Kidney (tissue), 14 donors: ENCODE measurements around the gene TMEM52. TPM values are rescaled to one million over a fixed set of nuclear protein-coding genes. Genes with fewer than 3 reads are reported as not detected.
A peak's percentile ranks its signal among the peaks of the same experiment; 100 is the strongest.

Experiments
- DNase-seq, 5 donors: peaks; one replicate each; pipeline ENCODE4 v3.0.0-alpha.2; 2013 to 2020
- FAIRE-seq: peaks from 2 replicates; lab custom pipeline; 2012; peaks lifted over from hg19 to GRCh38; lab: Jason Lieb, UNC
- H3K27ac ChIP-seq, 2 donors: one replicate each; pipeline ENCODE4 v1.7.0; 2013; ENCODE audit warnings: low read depth in 2 of 2, low read length in 2 of 2, inconsistent platforms in 1 of 2
- H3K27me3 ChIP-seq: one replicate; pipeline ENCODE4 v1.7.1; 2013; ENCODE audit warnings: low read length, inconsistent platforms; ENCODE audit not compliant: control insufficient read depth, insufficient read depth
- H3K36me3 ChIP-seq, 3 donors: one replicate each; pipeline versions ENCODE4 v1.7.0 to v1.7.1; 2013; ENCODE audit warnings: low read length in 3 of 3, control low read depth in 1 of 3, inconsistent platforms in 1 of 3; ENCODE audit not compliant: insufficient read depth in 3 of 3, control insufficient read depth in 2 of 3
- H3K4me1 ChIP-seq, 3 donors: one replicate each; pipeline versions ENCODE4 v1.7.0 to v1.7.1; 2013; ENCODE audit warnings: low read length in 3 of 3, inconsistent platforms in 1 of 3, low read depth in 1 of 3; ENCODE audit not compliant: control insufficient read depth in 2 of 3, insufficient read depth in 2 of 3
- H3K4me3 ChIP-seq, 3 donors: one replicate each; pipeline versions ENCODE4 v1.7.0 to v1.8.1; 2013; ENCODE audit warnings: low read length in 3 of 3, control low read depth in 1 of 3, inconsistent platforms in 1 of 3
- H3K9ac ChIP-seq, 3 donors: one replicate each; pipeline versions ENCODE4 v1.7.0 to v1.7.1; 2013; ENCODE audit warnings: low read length in 3 of 3, control low read depth in 1 of 3, inconsistent platforms in 1 of 3
- H3K9me3 ChIP-seq, 3 donors: one replicate each; pipeline versions ENCODE4 v1.7.0 to v1.7.1; 2013; ENCODE audit warnings: low read length in 3 of 3, control low read depth in 1 of 3, inconsistent platforms in 1 of 3; ENCODE audit not compliant: control insufficient read depth in 2 of 3, insufficient read depth in 1 of 3
- CTCF ChIP-seq: IDR thresholded peaks from 3 replicates; pipeline ENCODE4 v1.5.1; 2012; ENCODE audit warnings: mild to moderate bottlenecking, moderate library complexity, borderline replicate concordance; ENCODE audit not compliant: insufficient read depth; ENCODE audit errors: extremely low read depth
- intact Hi-C: fragments of 100-400 bp; cut with DNase I; formaldehyde crosslinking; loops from one replicate; pipeline ENCODE4 v1.11.1; 2022
- polyA plus RNA-seq: library from polyadenylated mRNA; stranded (reverse); fragments of 350-450 nt; fragmentation: Illumina TruSeq; extraction: RNeasy Lipid Tissue Mini Kit (QIAGEN cat#74804); gene quantifications from one replicate; pipeline ENCODE4 v1.2.3, GENCODE V29; 2014; ENCODE audit warnings: low read depth, low replicate concordance; ENCODE audit not compliant: insufficient read depth
- total RNA-seq: library from RNA; stranded (reverse); fragmentation: NEBNext Ultra II Directional; extraction: Animal tissue kit (Norgen Biotek cat#: 25700); gene quantifications from one replicate; pipeline ENCODE4 v1.2.1, GENCODE V29; 2021
- donor health status: control.
- donor health status: control.
- donor health status: control.
- donor health status: control.
- donor health status: control.
- donor health status: DM: yes; HTN: yes; CAD: no.
- donor health status: Normal renal cell carcinoma (clear cell type).

TMEM52 gene
- total and polyA plus RNA-seq, 2 donors from 2014 or later, result 0.50 to 5.1 TPM

- DNase-seq (peak in 1 of 5 donors; percentile 59), FAIRE-seq (no peak)
- H3K27ac ChIP-seq, result no peak overlapping the region
- no peaks in the 10 kb centered on the region for H3K36me3 ChIP-seq
- H3K27me3 ChIP-seq, result no peaks in the 10 kb centered on the region
- H3K9me3 ChIP-seq, result no peaks in the 10 kb centered on the region
- intact Hi-C loops, result no loop called here
- TF ChIP-seq CTCF, result no peak
- H3K4me1 ChIP-seq, result peaks cover 0 to 7% (median 7%) of the 10 kb centered on the region in 3 donors
- H3K9ac ChIP-seq, result no peak overlapping the region
- no peak overlapping the region for H3K4me3 ChIP-seq
These were observed 23.0 kb upstream of the TMEM52 start for GRCh38 chr1:1941868-1942752.

- H3K27me3 ChIP-seq, result no peaks in the 10 kb centered on the region
- no peak for FAIRE-seq
- H3K9ac ChIP-seq, result no peak overlapping the region
- H3K4me3 ChIP-seq, result no peak overlapping the region
- TF ChIP-seq CTCF, result no peak
- H3K9me3 ChIP-seq, result no peaks in the 10 kb centered on the region
- H3K4me1 ChIP-seq, result peaks cover 0 to 7% (median 7%) of the 10 kb centered on the region in 3 donors
- DNase-seq, result peak in 2 of 5 donors; percentile 51 to 52
- no peaks in the 10 kb centered on the region for H3K36me3 ChIP-seq
- H3K27ac ChIP-seq, result no peak overlapping the region
- intact Hi-C loops, result no loop called here
These were observed 22.2 kb upstream of the TMEM52 start for GRCh38 chr1:1941211-1941841.

GRCh38 chr1:1940123-1940425 is 21.0 kb upstream of the TMEM52 start:
- FAIRE-seq, result no peak
- H3K27me3 ChIP-seq, result no peaks in the 10 kb centered on the region

More at GRCh38 chr1:1940123-1940425, 21.0 kb upstream of the TMEM52 start:
- no peak overlapping the region for H3K27ac ChIP-seq
- no peak for DNase-seq
- H3K4me3 ChIP-seq, result no peak overlapping the region
- no peak for TF ChIP-seq CTCF
- H3K9ac ChIP-seq, result no peak overlapping the region
- no peaks in the 10 kb centered on the region for H3K36me3 ChIP-seq
- no peaks in the 10 kb centered on the region for H3K9me3 ChIP-seq
- peaks cover 0 to 7% (median 7%) of the 10 kb centered on the region in 3 donors for H3K4me1 ChIP-seq
- intact Hi-C loops, result no loop called here
